Central memory CD4-positive, alpha-beta T cell (primary cell): ENCODE results near the gene ZNF101.

Source experiments
- DNase-seq: peaks from one replicate; pipeline ENCODE4 v3.0.0; 2022

The ZNF101 gene

DNA sequence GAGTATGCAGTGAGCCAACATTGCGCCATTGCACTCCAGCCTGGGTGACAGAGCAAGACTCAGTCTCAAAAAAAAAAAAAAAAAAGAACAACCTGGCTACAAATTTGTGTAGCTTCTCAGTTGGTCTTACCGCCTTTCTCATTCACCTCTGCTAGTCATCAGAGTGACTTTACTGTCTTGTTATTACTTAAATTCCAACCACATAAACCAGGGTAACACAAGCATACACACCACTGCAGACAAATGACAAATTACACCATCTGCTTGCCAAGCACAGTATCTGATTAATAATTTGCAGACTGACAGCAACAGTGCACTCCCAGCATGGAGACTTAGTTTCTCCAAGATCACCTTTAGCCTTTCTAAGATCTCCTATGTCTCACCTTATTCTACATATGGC, 53.3 kb downstream of the ZNF101 start:
- DNase-seq = no peak

DNA sequence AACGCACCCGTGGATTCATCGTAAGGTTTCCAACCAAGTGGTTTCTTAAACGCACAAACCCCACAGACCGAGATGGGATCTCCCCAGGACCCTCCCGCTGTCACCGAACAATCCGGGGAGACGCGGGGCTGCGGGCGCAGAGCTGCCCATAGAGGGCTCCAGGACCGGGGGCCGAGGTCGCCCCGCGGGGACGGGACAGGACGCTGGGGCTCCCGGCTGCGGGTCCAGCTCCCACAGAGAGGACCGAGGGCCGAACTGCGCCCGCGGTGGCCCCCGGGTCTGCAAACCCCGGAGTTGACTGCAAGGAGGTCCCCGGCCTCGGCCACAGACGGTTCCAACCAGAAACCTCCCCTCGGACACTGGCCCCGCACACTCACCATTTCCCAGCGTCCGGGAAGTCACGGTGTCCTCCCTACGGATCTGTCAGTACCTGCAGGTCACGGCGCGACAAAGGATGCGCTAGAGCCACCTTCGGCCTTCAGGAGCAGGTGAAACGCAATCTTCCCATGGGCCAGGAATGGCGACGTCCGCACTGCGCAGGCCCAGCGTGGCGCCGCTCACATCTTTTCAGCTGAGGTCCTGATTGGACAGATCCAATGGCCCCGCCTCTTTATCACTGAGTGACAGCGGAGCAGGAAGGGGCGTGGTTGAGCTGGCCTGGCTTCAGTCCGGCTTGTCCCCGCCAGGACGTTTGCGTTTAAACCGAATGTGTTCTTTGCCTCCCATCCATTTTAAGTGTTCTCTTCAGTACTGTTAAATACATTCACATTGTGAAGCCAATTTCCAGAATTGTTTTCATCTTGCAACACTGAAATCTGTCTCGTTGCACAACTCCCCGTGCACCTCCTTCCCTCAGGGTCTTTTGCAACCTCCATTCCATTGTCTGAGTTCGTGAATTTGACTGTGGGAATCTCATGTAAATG, 64.2 kb downstream of the ZNF101 start, which contains the start of gene ZNF14:
TSS of gene ZNF14 (minus strand) at position 534 of the 923 bp plus-strand sequence. CDS start at position 380, 154 bp downstream.
- peak; percentile 85 for DNase-seq
